HT-29 (cell line): Measurements from ENCODE around the gene FHIT. TPM values are rescaled to one million over a fixed set of nuclear protein-coding genes. Genes with fewer than 3 reads are reported as not detected.
"Not testable (repeated sequence)": the region's sequence is repeated elsewhere in the genome, so short reads cannot be mapped to it uniquely, and the experiment has no call there.

ENCODE experiments used
- DNase-seq: peaks from one replicate; pipeline ENCODE4 v3.0.0-alpha.2; 2015; ENCODE audit warnings: low spot score
- total RNA-seq: library from RNA; depleted of rRNA; stranded (reverse); fragments of >200 nt; shearing (Covaris generic); gene quantifications from 2 replicates; pipeline ENCODE4 v1.2.3, GENCODE V29; 2014

FHIT gene
- total RNA-seq, 1 experiment from 2014 or later = not detected

- no peak for DNase-seq
Measured at GRCh38 chr3:61227799-61228198, 23.5 kb downstream of the FHIT start.

- no peak for DNase-seq
Measured at GRCh38 chr3:61226166-61226686, 25.0 kb downstream of the FHIT start.

GRCh38 chr3:61224823-61225222, 26.4 kb downstream of the FHIT start:
- DNase-seq = no peak

GRCh38 chr3:61223451-61223850, 27.8 kb downstream of the FHIT start:
- DNase-seq = no peak

GRCh38 chr3:61222467-61222866, 28.8 kb downstream of the FHIT start:
- DNase-seq = no peak

GRCh38 chr3:61221759-61222362, 29.4 kb downstream of the FHIT start:
- no peak for DNase-seq

GRCh38 chr3:61218504-61218903, 32.7 kb downstream of the FHIT start:
- no peak for DNase-seq

- not testable (repeated sequence) for DNase-seq
Measured at GRCh38 chr3:61216171-61216570, 35.1 kb downstream of the FHIT start.

- DNase-seq = no peak
Measured at GRCh38 chr3:61202086-61202485, 49.2 kb downstream of the FHIT start.

- DNase-seq = no peak
Measured at GRCh38 chr3:61201071-61201470, 50.2 kb downstream of the FHIT start.

GRCh38 chr3:61200270-61200669, 51.0 kb downstream of the FHIT start:
- DNase-seq = no peak

- no peak for DNase-seq
Measured at GRCh38 chr3:61199843-61200242, 51.4 kb downstream of the FHIT start.

GRCh38 chr3:61194892-61195538, 56.2 kb downstream of the FHIT start:
- DNase-seq = no peak

- DNase-seq = no peak
Measured at GRCh38 chr3:61192222-61192621, 59.0 kb downstream of the FHIT start.

GRCh38 chr3:61190205-61190604, 61.0 kb downstream of the FHIT start:
- not testable (repeated sequence) for DNase-seq

- no peak for DNase-seq
Measured at GRCh38 chr3:61186030-61186429, 65.2 kb downstream of the FHIT start.

- DNase-seq = no peak
Measured at GRCh38 chr3:61184956-61185355, 66.3 kb downstream of the FHIT start.

GRCh38 chr3:61182662-61183061, 68.6 kb downstream of the FHIT start:
- DNase-seq = no peak

GRCh38 chr3:61181874-61182273, 69.4 kb downstream of the FHIT start:
- no peak for DNase-seq

GRCh38 chr3:61180206-61180605, 71.0 kb downstream of the FHIT start:
- DNase-seq = no peak

- DNase-seq = no peak
Measured at GRCh38 chr3:61178167-61178566, 73.1 kb downstream of the FHIT start.

GRCh38 chr3:61177450-61177849, 73.8 kb downstream of the FHIT start:
- DNase-seq = no peak

- DNase-seq = no peak
Measured at GRCh38 chr3:61173676-61174075, 77.6 kb downstream of the FHIT start.
